Measurements from ENCODE around the gene FTCD. TPM values are rescaled to one million over a fixed set of nuclear protein-coding genes. Genes with fewer than 3 reads are reported as not detected.
"Not testable (repeated sequence)": the region's sequence is repeated elsewhere in the genome, so short reads cannot be mapped to it uniquely, and the experiment has no call there.

FTCD gene
- total RNA-seq, 1 donor = 0.36 TPM

DNA sequence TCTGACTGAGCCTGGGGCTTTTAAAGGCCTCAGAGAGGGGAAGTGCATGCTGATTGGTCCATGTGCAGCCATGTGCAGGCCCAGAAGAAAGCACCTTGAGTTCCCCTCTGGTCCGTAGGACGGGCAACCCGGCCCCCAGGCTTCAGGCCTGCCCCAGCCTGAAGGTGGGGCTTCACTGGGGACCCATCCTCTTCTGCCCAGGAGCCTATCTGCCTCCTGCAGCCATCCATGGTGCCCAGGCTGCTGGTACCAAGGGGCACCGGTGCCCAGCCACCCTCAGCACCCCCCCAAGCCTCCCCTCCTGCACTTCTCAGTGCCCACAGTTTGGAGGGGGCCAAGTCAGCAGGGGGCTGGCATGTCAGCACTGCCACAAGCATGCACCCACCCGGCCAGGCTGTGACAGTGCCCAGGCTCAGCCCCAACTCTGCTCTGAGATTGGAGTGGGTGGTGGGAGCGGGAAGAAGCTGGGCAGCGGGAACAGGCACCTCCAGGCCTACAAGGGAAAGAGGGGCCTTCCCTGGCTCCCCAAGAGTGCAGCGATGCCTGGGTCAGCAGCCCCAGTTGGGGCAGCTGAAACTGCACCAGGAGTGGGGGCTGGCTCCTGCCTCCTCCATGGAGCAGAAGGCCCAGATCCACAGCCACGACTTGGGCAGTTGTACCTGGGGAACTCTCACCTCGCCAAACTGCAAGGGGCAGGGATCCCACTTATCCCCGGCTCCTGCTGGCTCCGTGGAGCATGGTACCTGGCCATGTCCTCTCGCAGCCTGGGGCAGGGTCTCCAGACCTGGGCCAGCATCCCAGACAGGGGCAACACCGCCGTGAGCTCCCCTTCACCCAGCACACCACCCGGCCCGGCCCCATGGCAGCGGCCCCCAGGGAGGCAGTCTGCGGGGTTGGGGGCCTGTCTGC lies 45.8 kb downstream of the FTCD start:
- Histone ChIP-seq H3K27ac (ENCODE audit: low read depth, low read length) (peak overlapping the region; percentile 48), H3K9me3 (ENCODE audit: low read depth, low read length) (no peaks in the 10 kb centered on the region), H3K4me3 (ENCODE audit: insufficient read depth, low read length) (no peak overlapping the region), H3K79me2 (ENCODE audit: insufficient read depth, low read length) (peaks cover 95% of the 10 kb centered on the region), H2AFZ (ENCODE audit: low read length) (no peak overlapping the region), H3K27me3 (ENCODE audit: insufficient read depth, low read length) (no peaks in the 10 kb centered on the region), H3K4me1 (ENCODE audit: insufficient read depth, low read length) (peaks cover 8% of the 10 kb centered on the region), H3K36me3 (ENCODE audit: insufficient read depth, low read length) (peaks cover 77% of the 10 kb centered on the region), H3K4me2 (ENCODE audit: insufficient read depth, low read length) (no peak overlapping the region), H4K20me1 (ENCODE audit: insufficient read depth, low read length) (peaks cover 73% of the 10 kb centered on the region)
- no peak for TF ChIP-seq CTCF (IDR thresholded peaks at IDR 0.05; ENCODE audit: extremely low read depth, low read depth, low read length)
- peak; percentile 78 for DNase-seq (ENCODE audit: insufficient read length, low spot score, missing footprints)

GRCh38 chr21:46108827-46109312 lies 46.5 kb downstream of the FTCD start:
- no peaks in the 10 kb centered on the region for H3K27me3 ChIP-seq (ENCODE audit: insufficient read depth, low read length)
- H2AFZ ChIP-seq (ENCODE audit: low read length) = no peak overlapping the region
- H4K20me1 ChIP-seq (ENCODE audit: insufficient read depth, low read length) = peaks cover 75% of the 10 kb centered on the region
- peaks cover 15% of the 10 kb centered on the region for H3K4me1 ChIP-seq (ENCODE audit: insufficient read depth, low read length)
- no peak overlapping the region for H3K4me2 ChIP-seq (ENCODE audit: insufficient read depth, low read length)
- H3K4me3 ChIP-seq (ENCODE audit: insufficient read depth, low read length) = no peak overlapping the region
- H3K9me3 ChIP-seq (ENCODE audit: low read depth, low read length) = no peaks in the 10 kb centered on the region
- no peak overlapping the region for H3K27ac ChIP-seq (ENCODE audit: low read depth, low read length)
- TF ChIP-seq CTCF (IDR thresholded peaks at IDR 0.05; ENCODE audit: extremely low read depth, low read depth, low read length) = no peak
- peak; percentile 36 for DNase-seq (ENCODE audit: insufficient read length, low spot score, missing footprints)
- peaks cover 77% of the 10 kb centered on the region for H3K36me3 ChIP-seq (ENCODE audit: insufficient read depth, low read length)
- peaks cover 97% of the 10 kb centered on the region for H3K79me2 ChIP-seq (ENCODE audit: insufficient read depth, low read length)

- H2AFZ ChIP-seq (ENCODE audit: low read length); DNase-seq (ENCODE audit: insufficient read length, low spot score, missing footprints); H3K4me2 ChIP-seq (ENCODE audit: insufficient read depth, low read length); H3K9me3 ChIP-seq (ENCODE audit: low read depth, low read length); H3K4me3 ChIP-seq (ENCODE audit: insufficient read depth, low read length); H3K27me3 ChIP-seq (ENCODE audit: insufficient read depth, low read length); H3K27ac ChIP-seq (ENCODE audit: low read depth, low read length): not testable (repeated sequence)
- Histone ChIP-seq H3K79me2 (ENCODE audit: insufficient read depth, low read length) (peaks cover 97% of the 10 kb centered on the region), H3K4me1 (ENCODE audit: insufficient read depth, low read length) (peaks cover 20% of the 10 kb centered on the region), H4K20me1 (ENCODE audit: insufficient read depth, low read length) (peaks cover 75% of the 10 kb centered on the region), H3K36me3 (ENCODE audit: insufficient read depth, low read length) (peaks cover 65% of the 10 kb centered on the region)
These were observed 48.0 kb downstream of the FTCD start for GRCh38 chr21:46107376-46107775.

GRCh38 chr21:46104104-46104503 lies 51.3 kb downstream of the FTCD start:
- Histone ChIP-seq H3K9me3 (ENCODE audit: low read depth, low read length) (no peaks in the 10 kb centered on the region), H3K27ac (ENCODE audit: low read depth, low read length) (peak overlapping the region; percentile 64), H3K4me3 (ENCODE audit: insufficient read depth, low read length) (peak overlapping the region; percentile 1), H3K4me1 (ENCODE audit: insufficient read depth, low read length) (peaks cover 37% of the 10 kb centered on the region), H3K36me3 (ENCODE audit: insufficient read depth, low read length) (peaks cover 63% of the 10 kb centered on the region), H3K4me2 (ENCODE audit: insufficient read depth, low read length) (peak overlapping the region; percentile 60), H3K79me2 (ENCODE audit: insufficient read depth, low read length) (peaks cover 99% of the 10 kb centered on the region), H2AFZ (ENCODE audit: low read length) (no peak overlapping the region), H4K20me1 (ENCODE audit: insufficient read depth, low read length) (peaks cover 67% of the 10 kb centered on the region), H3K27me3 (ENCODE audit: insufficient read depth, low read length) (no peaks in the 10 kb centered on the region)
- no peak for TF ChIP-seq CTCF (IDR thresholded peaks at IDR 0.05; ENCODE audit: extremely low read depth, low read depth, low read length)
- DNase-seq (ENCODE audit: insufficient read length, low spot score, missing footprints) = peak; percentile 25
